Measurements from ENCODE around the gene KDM5B.
A peak's percentile ranks its signal among the peaks of the same experiment; 100 is the strongest.
"Not testable (repeated sequence)": the region's sequence is repeated elsewhere in the genome, so short reads cannot be mapped to it uniquely, and the experiment has no call there.

KDM5B gene

DNA sequence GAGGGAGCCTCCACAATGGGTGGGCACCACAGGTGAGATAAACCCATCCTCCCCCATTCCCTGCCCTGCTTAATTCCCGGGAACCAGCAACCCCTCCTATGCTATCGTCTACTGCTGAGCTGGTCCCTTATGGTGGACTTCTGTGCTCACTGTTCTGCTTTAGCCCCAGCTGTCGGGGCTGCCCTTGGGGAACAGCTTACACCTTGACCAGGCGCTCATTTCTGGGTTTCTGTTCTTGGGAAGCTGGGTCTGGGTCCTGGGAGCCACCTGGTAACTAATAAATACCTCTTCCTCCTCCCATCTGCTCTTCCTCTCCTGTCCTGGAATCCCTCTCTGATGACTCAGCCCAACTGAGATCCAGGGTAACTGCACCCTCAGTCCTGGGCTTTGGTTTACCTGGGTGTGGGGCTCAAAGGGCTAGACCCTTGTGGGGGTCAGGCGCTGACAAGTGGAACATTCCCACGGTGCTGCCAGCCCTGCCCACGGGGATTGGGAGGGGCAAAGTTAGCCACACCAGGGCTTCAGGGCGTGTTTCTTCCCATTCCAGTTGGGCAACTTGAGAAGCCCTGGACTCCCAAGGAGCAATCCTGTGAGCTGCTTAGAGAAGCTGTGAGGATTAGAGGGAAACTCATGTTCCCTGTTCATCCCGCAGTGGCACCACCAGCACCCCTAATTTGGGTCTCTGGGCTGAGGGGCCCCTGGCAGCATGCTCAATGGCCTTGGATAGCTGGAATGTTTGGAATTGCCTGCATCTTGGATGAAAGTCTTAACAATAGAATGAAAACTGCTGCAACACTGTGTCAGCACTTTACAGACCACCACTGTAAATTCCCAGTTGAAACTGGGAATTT is 4.2 kb upstream of the KDM5B start:
- DNase-seq = no peak

- peak; percentile 59 for DNase-seq
Observed at GRCh38 chr1:202811296-202812175, 3.3 kb upstream of the KDM5B start.

- DNase-seq = peak; percentile 96
Observed at GRCh38 chr1:202810615-202811295, 2.5 kb upstream of the KDM5B start, which contains the start of gene PCAT6. Gene PCAT6, plus strand, starts transcription at chr1:202810954.

- no peak for DNase-seq
Observed at GRCh38 chr1:202810193-202810614, 2.0 kb upstream of the KDM5B start.

DNA sequence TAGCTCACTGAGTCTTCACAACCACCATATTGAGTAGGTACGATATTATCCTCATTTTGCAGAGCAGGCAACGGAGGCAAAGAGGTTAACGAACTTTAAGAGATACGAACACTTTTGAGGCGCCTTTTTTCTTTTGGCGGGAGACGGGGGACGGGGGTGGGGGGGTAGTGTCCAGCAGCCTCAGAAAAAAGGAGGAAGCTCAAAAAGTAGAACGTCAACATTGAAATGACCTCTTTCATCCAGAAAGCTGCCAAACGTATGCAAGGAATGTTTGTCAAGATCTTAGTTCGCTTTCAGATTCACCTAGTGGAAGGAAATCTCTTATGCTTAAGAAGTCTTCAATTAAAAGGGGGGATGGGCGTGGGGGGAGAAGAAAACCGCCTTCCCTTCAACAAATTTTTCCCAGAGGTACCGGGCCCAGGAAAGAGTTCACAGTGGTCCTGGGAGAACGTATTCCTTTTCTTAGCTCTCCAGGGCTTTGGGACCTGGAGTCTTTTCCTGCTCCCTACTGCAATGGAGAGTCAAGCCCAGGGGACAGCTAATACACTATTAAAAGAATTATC is 1.5 kb upstream of the KDM5B start:
- DNase-seq = no peak

DNA sequence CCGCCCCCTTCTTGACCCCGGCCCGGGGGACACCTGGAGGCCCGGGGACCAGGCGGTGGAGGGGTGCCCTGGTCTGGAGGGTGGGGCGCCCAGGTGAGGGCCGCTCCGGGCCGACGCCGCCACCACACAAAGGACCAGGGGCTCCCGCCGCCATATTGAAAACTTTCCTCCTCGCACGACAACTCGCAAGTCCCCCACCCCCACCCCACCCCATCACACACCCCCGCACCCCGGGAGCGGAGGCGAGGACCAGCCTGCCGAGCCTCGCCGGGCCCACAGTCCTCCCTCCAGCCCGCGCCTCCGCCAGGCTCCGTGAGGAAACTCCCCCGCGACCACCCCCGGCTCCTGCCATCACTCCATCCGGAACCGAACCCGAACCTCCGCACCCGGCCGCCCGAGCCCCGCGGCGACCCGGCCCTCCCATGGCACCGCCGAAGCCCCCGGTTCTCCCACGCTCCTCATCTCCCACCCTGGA is 733 bp downstream of the KDM5B start:
- peak; percentile 67 for DNase-seq

DNA sequence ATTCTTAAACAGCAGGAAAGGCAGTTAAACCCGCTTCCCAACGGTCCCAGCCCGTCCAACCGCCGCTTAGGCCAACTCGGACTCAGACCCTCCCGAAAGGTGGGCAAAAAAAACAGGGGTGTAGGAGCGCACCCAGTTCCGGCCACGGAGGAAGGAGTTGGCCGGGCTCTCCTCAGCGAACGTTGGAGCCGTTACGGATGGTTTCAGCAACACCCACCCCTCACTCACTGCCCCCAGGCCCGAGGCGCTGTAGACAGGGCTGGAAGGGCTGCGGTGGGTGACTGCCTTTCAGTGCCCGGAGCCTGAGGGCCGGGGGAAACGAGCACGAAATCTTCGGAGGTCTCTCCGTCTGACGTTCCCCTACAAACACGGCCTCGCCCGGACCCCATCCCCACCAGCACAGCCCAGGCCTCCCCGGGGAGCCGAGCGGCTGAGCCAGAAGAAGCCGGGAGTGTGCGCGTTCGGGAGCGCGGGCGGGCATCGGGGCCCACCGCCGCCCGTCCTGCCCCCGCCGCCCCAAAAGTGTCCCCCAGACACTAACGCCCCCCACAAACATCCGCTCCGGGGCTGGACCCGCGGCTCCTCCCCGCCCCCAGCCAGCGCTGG is 1.3 kb downstream of the KDM5B start:
- DNase-seq = peak; percentile 42

GRCh38 chr1:202805886-202806844 is 2.1 kb downstream of the KDM5B start:
- no peak for DNase-seq

GRCh38 chr1:202804126-202804525 is 4.1 kb downstream of the KDM5B start:
- DNase-seq = no peak

DNA sequence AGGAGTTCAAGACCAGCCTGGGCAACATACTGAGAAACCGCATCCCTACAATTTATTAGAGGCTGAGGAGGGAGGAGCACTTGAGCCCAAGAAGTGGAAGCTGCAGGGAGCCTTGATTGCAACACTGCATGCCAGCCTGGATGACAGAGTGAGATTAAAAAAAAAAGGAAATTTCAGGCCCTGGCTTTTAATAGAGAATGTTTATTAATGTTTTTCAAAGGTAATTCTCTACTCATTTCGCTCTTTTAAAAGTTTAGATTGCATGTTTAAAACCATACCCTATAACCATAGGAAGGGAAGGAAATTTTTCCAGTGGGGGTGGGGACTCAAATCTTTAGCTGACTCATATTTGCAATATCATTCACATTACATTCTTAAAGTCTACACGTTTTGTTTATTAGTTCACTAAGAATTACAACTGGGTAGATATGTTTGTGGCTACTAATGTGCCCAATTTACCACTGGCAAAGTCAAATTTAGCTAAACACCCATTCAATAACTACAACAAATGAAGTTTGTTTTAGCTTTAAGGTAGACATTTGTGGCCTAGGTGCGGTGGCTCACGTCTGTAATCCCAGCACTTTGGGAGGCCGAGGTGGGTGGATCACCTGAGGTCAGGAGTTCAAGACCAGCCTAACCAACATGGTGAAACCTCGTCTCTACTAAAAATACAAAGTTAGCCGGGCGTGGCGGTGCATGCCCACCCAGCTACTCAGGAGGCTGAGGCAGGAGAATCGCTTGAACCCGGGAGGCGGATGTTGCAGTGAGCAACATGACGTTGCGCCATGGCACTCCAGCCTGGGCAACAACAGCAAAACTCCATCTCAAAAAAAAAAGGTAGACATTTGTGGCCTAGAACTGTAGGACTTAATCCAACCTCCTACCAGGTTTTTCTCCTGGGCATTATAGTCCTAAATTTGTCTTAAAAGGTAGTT is 5.0 kb downstream of the KDM5B start:
- DNase-seq = no peak

- no peak for DNase-seq
Observed at GRCh38 chr1:202802034-202802433, 6.2 kb downstream of the KDM5B start.

- no peak for DNase-seq
Observed at GRCh38 chr1:202801175-202801574, 7.0 kb downstream of the KDM5B start.

DNA sequence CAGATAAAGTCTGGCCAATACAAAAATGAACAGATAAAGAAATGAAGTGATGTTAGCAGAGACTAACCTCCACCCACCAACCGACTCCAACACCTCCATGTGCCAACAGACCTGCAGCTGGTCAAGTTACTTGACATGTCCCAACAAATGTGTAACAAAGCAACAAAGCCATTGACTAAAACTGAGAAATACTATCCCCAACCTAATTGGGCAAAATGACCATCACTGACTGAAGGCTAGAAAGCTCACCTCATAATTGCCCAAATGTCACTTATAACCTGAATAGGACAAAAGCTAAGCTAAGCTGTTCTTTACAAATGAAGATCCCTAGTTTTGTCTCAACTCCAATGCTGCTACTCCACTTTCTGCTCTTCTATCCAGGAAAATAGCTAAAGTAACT is 7.5 kb downstream of the KDM5B start:
- no peak for DNase-seq

DNA sequence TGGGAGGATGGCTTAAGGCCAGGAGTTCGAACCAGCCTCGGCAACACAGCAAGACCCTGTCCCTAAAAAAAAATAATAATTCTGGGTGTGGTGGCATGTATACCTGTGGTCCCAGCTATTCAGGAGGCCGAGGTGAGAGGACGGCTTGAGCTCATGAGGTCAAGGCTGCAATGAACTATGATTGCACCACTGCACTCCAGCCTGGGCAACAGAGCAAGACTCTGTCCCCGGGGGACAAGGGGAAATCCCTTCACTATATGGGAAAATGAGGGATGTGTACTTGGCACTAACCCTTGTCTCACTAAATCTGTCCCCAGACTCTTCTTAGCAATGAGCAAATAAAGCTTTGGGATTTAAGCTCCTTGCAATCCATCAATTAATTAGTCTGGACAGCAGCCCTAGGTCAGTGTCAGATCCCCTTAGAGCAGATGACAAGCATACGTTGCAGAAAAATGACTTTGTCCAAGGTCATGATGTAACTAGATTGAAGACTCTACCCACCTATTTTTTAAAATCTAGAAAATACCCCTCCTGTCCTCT is 9.4 kb downstream of the KDM5B start:
- no peak for DNase-seq

DNA sequence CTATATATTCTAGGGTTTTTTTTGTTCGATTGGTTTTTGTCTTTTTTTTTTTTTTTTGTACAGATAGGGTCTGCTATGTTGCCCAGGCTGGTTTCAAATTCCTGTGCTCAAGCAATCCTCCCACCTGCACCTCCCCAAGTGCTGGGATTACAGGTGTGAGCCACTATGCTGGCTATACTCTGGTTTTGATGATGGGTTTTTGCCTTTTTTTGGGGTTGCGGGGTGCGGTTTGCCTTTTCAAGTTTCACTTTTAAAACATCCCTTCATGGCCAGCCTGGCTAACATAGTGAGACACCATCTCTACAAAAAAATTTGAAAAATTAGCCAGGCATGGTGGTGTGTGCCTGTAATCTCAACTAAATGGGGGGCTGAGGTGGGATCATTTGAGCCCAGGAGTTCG is 10.0 kb downstream of the KDM5B start:
- no peak for DNase-seq

DNA sequence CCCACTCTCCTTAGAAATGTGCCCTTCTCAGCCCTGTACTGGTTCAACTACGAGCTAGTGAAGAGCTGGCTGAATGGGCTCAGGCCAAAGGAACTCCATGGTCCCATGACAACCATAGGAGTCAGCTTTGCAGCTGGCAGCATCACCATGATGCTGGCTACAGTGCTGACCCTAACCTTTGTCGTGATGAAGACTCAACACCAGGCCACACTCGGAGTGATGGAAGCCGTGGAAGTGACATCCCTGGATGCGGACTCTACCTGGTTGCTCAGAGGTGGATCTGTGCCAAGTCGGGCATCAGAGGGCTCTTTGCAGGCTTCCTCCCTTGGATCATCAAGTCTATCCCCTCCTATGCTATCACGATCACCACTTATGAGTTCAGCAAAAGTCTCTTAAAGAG is 11.6 kb downstream of the KDM5B start:
- DNase-seq = no peak

DNA sequence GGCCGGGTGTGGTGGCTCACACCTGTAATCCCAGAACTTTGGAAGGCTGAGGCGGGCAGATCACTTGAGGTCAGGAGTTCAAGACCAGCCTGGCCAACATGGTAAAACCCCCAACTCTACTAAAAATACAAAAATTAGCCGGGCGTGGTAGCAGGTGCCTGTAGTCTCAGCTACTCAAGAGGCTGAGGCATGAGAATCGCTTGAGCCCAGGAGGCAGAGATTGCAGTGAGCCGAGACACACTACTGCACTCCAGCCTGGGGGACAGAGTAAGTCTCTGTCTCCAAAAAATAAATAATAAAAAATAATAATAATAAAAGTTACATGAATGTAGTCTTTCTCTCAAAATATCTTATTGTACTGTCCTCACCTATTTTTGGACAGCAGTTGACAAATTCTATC is 13.3 kb downstream of the KDM5B start:
- DNase-seq = not testable (repeated sequence)

DNA sequence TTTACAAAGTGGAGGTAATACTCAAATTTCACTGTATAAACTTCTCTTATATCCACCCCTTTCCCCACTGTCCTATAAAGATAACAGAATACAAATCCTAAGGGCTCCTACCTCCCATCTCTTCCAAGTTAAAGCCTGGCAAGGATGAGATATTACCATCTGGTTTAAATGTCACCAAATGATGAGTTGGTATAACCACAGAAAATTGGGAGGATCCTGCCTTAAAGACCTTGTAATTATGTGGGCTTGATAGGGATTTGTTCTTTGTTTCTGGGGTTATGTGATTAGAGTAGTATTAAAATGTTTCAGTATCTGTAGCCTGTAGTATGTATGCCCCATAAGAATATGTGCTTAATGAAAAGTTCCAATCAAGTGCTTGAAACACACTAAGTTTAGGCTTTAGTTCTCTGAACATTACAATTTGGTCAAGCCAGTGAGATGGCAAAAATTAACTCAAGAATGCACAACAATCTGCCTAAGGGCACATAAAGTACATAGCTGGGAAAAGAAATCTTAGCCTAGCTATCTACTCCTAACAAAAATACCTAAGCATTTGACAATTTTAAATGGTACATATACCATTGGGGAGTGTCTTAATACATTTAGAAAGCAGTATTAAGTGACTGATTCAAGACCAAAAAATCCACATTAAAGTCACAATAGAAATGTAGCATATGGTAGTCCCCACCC is 14.0 kb downstream of the KDM5B start:
- DNase-seq = no peak
